Measurements from ENCODE around the gene COL9A2. TPM values are rescaled to one million over a fixed set of nuclear protein-coding genes. Genes with fewer than 3 reads are reported as not detected.

Gene COL9A2
- total RNA-seq, 1 donor from 2014 or later, result 4.5 TPM

GRCh38 chr1:40313329-40313957 is 3.6 kb downstream of the COL9A2 start:
- Histone ChIP-seq H3K27me3 (no peaks in the 10 kb centered on the region), H3K36me3 (no peaks in the 10 kb centered on the region), H3K9me3 (no peaks in the 10 kb centered on the region), H3K4me3 (no peak overlapping the region), H3K27ac (no peak overlapping the region), H3K4me1 (peaks cover 0 to 34% of the 10 kb centered on the region in 2 donors)
- TF ChIP-seq, protein P1, sequence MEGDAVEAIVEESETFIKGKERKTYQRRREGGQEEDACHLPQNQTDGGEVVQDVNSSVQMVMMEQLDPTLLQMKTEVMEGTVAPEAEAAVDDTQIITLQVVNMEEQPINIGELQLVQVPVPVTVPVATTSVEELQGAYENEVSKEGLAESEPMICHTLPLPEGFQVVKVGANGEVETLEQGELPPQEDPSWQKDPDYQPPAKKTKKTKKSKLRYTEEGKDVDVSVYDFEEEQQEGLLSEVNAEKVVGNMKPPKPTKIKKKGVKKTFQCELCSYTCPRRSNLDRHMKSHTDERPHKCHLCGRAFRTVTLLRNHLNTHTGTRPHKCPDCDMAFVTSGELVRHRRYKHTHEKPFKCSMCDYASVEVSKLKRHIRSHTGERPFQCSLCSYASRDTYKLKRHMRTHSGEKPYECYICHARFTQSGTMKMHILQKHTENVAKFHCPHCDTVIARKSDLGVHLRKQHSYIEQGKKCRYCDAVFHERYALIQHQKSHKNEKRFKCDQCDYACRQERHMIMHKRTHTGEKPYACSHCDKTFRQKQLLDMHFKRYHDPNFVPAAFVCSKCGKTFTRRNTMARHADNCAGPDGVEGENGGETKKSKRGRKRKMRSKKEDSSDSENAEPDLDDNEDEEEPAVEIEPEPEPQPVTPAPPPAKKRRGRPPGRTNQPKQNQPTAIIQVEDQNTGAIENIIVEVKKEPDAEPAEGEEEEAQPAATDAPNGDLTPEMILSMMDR (IDR thresholded peaks at IDR 0.05), result no peak
- intact Hi-C loops (cut with DNase I), result no loop called here
- peak in 1 of 2 donors; percentile 59 for DNase-seq (ENCODE audit: low spot score in 2 of 2)

- intact Hi-C loops (cut with DNase I), result no loop called here
- Histone ChIP-seq H3K4me1 (peaks cover 5 to 38% of the 10 kb centered on the region in 2 donors), H3K27me3 (no peaks in the 10 kb centered on the region), H3K4me3 (no peak overlapping the region), H3K27ac (no peak overlapping the region), H3K9me3 (no peaks in the 10 kb centered on the region), H3K36me3 (no peaks in the 10 kb centered on the region)
- TF ChIP-seq, protein P1 (IDR thresholded peaks at IDR 0.05), result no peak
- DNase-seq (ENCODE audit: low spot score in 2 of 2), result peak in 1 of 2 donors; percentile 58
Observed at GRCh38 chr1:40312238-40313205, 4.6 kb downstream of the COL9A2 start.

- Histone ChIP-seq H3K27me3 (no peaks in the 10 kb centered on the region), H3K9me3 (no peaks in the 10 kb centered on the region), H3K4me3 (no peak overlapping the region), H3K27ac (no peak overlapping the region), H3K4me1 (peaks cover 5 to 30% of the 10 kb centered on the region in 2 donors), H3K36me3 (no peaks in the 10 kb centered on the region)
- intact Hi-C loops (cut with DNase I), result no loop called here
- no peak for DNase-seq (ENCODE audit: low spot score in 2 of 2)
- TF ChIP-seq, protein P1 (IDR thresholded peaks at IDR 0.05), result no peak
Observed at GRCh38 chr1:40311692-40312091, 5.4 kb downstream of the COL9A2 start.

DNA sequence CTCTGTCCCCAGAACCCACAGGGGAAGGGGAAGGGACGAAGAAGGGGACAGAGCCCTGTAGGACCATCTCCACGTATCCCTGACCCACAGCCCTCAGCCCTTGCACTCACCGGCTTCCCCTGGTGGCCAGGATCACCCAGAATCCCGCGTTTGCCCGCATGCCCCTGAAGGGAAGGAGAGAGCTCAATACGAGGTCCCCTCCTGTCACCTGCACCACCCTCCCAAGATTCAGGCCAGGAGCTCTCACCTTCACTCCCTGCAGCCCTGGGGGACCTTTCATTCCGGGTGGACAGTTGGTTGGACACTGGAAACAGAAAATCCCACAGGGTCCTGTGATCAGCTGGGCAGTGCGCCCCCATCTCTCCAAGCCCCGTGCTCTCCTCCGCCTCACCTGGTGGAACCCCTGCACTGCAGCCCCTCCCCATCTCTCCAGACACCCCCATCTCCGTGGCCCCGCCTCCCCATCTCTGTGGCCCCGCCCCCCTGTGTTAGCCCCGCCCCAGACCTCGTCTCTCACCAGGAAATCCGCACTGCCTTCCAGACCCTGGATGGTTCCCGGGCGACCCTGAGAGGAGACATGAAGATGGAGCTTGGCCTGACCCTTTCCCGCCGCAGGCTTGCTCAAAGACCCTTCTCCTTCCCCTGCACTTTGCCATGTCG is 6.0 kb downstream of the COL9A2 start:
- no peak for DNase-seq (ENCODE audit: low spot score in 2 of 2)
- Histone ChIP-seq H3K4me3 (no peak overlapping the region), H3K36me3 (no peaks in the 10 kb centered on the region), H3K27ac (no peak overlapping the region), H3K27me3 (no peaks in the 10 kb centered on the region), H3K4me1 (peaks cover 5 to 30% of the 10 kb centered on the region in 2 donors), H3K9me3 (no peaks in the 10 kb centered on the region)
- TF ChIP-seq, protein P1 (IDR thresholded peaks at IDR 0.05), result no peak
- intact Hi-C loops (cut with DNase I), result no loop called here

- Histone ChIP-seq H3K27me3 (no peaks in the 10 kb centered on the region), H3K9me3 (no peaks in the 10 kb centered on the region), H3K4me3 (no peak overlapping the region), H3K27ac (peak overlapping the region; percentile 39 to 45), H3K36me3 (no peaks in the 10 kb centered on the region), H3K4me1 (peaks cover 5 to 28% of the 10 kb centered on the region in 2 donors)
- DNase-seq (ENCODE audit: low spot score in 2 of 2), result no peak
- TF ChIP-seq, protein P1 (IDR thresholded peaks at IDR 0.05), result no peak
- intact Hi-C loops (cut with DNase I), result no loop called here
Observed at GRCh38 chr1:40310129-40310461, 7.0 kb downstream of the COL9A2 start.

All from ascending aorta (tissue), 2 donors.